HG02840 (cell line): ENCODE measurements around the gene DENND2A.
"Not testable (repeated sequence)": the region's sequence is repeated elsewhere in the genome, so short reads cannot be mapped to it uniquely, and the experiment has no call there.

Experiments used
- ATAC-seq: cut with Tn5 transposase; IDR thresholded peaks from one replicate; pipeline ENCODE4 v1.9.1; 2021; ENCODE audit warnings: mild to moderate bottlenecking, moderate library complexity, moderate number of reproducible peaks; ENCODE audit not compliant: unreplicated experiment, low FRiP score

Gene DENND2A

DNA sequence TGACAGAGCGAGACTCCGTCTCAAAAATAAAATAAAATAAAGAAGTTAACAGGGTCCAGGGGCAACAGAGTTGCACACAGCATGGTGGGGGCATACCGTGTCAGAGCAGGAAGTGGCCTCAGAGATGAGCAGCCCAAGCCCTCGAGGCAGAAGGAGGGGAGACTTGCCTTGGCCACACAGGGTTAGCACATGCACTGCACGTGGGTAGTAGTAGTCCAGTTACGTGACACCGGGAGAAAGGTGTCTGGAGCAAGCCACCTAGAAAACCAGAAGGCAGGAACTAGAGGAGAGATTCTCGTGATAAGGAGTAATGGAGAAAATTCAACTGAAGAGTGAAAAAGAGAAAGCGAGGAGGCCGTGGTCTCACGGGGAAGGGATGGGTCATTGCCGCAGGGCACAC lies 9.8 kb upstream of the DENND2A start:
- ATAC-seq = no peak

DNA sequence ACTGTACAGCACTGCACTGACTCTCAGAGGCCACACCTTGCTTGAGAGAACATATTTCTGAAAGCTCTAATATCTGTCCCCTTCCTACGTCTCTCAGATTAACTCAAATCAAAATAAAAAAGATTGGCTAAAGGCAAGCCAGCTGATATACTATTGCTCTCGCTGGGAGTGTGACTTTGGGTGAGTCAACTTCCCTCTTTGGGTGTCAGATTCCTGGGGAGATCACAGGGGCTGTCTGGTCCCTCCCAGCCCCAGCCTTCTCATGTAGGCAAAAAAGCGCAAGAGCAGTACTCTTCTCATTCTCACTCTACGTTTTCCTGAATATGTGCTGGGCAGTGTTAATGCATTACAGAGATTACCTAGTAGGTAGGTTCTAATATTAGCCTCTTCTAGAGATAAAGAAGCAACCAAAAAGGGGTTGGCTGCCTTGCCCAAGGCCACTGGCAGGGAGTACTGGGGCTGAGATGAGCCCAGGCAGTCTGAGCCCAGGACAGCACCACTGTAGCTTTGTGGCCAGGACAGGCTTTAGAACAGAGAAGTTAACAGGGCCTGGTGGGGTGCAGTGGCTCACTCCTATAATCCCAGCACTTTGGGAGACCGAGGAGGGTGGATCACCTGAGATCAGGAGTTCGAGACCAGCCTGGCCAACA lies 9.1 kb upstream of the DENND2A start:
- ATAC-seq = no peak

DNA sequence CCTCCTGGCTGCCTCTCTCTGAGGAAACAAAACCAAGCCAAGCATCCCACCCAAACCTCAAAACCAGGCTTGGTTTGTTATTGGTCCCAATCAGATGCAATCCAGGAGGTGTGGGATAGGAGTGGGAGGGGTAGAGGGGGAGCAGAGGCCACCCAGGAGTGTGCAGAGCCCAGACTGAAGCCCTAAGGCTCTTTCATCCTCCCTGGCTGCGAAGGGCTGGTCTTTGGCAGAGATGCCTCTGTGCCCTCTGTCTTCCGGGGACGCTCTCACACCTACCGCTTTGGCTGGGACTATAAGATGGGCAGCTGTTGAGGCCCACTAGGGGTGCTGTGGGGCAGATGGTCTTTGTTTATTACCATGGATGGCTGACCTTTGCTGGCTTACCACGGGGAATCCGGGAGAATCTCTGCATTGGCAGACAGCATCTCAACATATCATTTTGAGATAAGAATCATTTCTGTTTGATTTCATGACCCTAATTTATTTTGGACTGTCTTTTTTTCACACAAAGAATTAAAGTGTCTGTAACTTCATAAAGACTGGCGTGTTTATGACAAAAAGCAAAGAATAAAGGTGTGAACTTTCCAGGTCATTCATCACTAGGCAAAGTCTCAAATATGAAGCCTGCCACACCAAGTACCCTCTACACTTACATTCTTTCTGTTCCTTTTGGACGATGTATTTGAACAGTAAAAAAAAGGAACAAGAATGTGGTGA lies 6.5 kb upstream of the DENND2A start:
- ATAC-seq = no peak

GRCh38 chr7:140645166-140645900 lies 4.7 kb upstream of the DENND2A start:
- no peak for ATAC-seq

DNA sequence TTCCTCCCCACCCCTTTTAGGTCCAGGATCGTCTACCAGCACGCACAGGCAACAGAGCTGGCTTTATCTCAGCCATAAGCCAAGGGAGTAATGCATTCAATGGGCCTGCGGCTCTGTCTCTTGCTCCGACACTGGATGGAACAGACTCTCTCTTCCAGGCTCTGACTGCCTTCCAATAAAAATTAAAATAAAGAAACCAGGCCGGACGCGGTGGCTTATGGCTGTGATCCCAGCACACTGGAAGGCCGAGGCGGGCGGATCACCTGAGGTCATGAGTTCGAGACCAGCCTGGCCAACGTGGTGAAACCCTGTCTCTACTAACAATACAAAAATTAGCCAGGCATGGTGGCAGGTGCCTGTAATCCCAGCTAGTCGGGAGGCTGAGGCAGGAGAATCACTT lies 4.1 kb upstream of the DENND2A start:
- not testable (repeated sequence) for ATAC-seq

GRCh38 chr7:140643416-140643815 lies 2.8 kb upstream of the DENND2A start:
- ATAC-seq = no peak

DNA sequence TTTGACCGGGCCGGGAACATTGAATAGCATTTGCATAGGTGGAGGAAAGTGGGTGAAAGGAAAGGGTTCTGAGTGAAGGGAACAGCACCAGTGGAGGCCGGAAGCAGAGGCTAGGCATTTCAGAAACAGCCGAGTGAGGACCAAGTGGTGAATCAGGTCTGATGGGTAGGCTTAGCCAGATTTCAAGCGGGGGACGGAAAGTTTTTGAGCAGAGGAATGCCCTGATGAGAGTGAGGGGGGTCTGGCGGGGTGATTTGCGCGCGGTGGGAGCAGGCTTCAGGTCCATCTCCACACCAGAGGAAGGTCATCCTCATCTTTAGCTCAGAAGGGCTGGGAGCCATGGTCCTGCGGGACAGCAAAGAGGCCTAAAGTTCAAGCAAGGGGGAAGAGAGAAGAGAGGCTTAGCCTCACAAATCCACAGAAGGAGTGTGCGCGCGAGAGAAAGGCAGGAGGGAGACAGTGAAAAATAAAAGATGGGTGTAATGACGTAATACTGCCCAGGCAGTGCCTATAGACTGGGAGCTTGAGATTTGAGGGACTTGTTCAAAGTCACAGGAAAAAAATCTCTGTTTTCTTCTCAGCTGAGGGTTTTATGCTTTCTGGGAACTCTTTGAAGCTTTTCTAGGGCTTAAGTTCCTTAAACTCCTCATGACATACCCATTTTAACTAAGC lies 1.0 kb upstream of the DENND2A start:
- ATAC-seq = no peak

GRCh38 chr7:140640060-140640637 lies 464 bp downstream of the DENND2A start:
- ATAC-seq = no peak

DNA sequence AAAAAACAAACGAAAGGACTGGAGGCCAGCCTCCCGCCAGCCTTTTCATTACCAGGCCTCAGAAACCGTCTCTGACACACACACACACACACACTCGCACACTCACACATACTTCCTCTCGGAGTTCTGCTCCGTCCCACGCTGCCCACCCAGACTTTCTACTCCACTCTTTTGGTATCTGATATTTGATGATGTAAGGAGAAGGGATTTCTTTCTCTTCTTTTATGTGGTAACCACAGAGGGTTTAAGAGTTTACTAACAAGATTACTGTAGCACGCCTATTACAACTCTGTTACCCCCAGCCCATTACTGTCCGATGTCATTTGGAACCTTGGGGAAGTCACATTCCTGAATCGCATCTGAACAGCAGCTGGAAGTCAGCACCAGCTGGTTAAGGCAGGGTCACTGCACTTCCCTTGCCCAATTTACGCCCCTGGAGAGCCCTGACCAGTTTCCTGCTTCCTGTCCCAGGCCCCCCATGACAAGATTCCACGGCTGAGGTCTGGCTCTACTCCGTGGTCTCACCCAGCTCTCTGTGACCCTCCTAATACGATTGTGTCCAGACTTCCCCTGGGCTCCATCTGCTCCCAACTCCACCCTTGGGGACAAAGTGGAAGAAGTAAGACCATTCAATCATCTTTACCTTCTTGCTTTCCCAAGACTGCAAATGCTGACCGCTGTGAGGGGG lies 1.1 kb downstream of the DENND2A start:
- no peak for ATAC-seq

DNA sequence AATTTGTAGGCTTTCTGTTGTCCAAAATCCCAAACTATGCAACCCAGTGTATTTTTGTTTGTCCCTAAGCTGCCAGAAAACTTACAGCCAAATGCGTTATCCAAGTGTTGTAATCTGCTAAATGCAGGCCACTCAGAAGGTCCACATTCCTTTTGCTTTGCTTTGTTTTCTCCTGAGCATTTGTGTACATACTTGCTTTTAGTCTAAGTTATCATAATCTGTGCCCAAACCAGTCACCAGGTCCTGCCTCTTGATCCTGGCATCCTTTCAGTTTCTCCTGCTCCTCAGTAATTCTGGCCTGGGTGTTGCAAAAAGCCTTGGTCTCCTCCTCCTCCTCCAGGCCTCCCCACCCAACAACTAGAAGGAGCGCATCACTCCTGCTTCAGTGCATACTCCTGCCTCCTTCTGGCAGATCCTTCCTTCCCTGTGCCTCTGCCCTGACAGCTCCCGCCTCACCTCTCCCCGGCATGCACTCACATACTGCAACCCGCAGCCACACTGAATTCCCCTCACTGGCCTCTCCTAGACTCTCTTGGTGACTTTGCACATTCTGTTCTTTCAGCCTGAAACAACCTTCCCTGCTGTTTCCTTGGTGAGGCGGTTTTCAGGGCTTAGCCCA lies 2.3 kb downstream of the DENND2A start:
- ATAC-seq = no peak

DNA sequence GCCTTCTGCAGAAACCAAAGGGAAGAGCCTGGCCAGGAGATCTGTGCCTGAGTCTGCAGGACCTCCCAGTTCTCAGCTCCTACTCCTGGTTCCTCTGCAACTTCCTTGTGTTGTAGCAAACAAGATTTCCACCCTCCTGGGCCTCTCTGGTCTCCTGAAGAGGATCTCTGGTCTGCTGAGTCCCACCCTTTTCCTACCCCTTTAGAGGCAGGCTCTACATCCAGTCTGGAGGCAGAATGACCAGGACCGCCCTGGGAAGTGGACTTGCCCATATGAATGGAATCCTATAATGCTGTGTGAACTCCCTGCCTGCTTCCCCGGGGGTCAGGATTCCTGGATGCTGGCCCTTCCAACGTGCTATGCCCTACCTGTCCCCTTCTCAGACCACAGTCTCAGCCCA lies 3.2 kb downstream of the DENND2A start:
- no peak for ATAC-seq

GRCh38 chr7:140635816-140636215 lies 4.8 kb downstream of the DENND2A start:
- no peak for ATAC-seq

- no peak for ATAC-seq
Measured at GRCh38 chr7:140635345-140635744, 5.3 kb downstream of the DENND2A start.

GRCh38 chr7:140631602-140632001 lies 9.0 kb downstream of the DENND2A start:
- no peak for ATAC-seq

- no peak for ATAC-seq
Measured at GRCh38 chr7:140631021-140631420, 9.6 kb downstream of the DENND2A start.

GRCh38 chr7:140625908-140626868 lies 14.4 kb downstream of the DENND2A start:
- no peak for ATAC-seq

- not testable (repeated sequence) for ATAC-seq
Measured at GRCh38 chr7:140625192-140625558, 15.4 kb downstream of the DENND2A start.

- no peak for ATAC-seq
Measured at GRCh38 chr7:140624392-140625191, 16.0 kb downstream of the DENND2A start.
